BJ (cell line): ENCODE results near the gene UPK3A. TPM values are rescaled to one million over a fixed set of nuclear protein-coding genes. Genes with fewer than 3 reads are reported as not detected.

Experiments
- CTCF ChIA-PET: fragments of 350-600 bp; formaldehyde crosslinking; extraction: SDS; loops from one replicate; lab custom pipeline; 2021; ENCODE audit warnings: antibody characterized with exemption, inconsistent platforms; lab: Yijun Ruan, JAX
- POLR2A ChIA-PET: fragments of 300-600 bp; sonication (Branson Sonifier 250); formaldehyde crosslinking; extraction: SDS; loops from one replicate; lab custom pipeline; 2021; ENCODE audit warnings: antibody characterized with exemption; lab: Charles Lee
- DNase-seq: peaks from one replicate; pipeline ENCODE4 v3.0.0-alpha.2; 2011; ENCODE audit warnings: low read depth
- H3K27me3 ChIP-seq: 2 replicates; pipeline ENCODE4 v1.6.0; 2011; ENCODE audit warnings: low read length; ENCODE audit not compliant: control insufficient read depth, insufficient read depth
- H3K36me3 ChIP-seq: 2 replicates; pipeline ENCODE4 v1.5.1; 2011; ENCODE audit warnings: low read length; ENCODE audit not compliant: control insufficient read depth, insufficient read depth
- H3K4me3 ChIP-seq: 2 replicates; pipeline ENCODE4 v1.5.1; 2011; ENCODE audit warnings: low read depth, mild to moderate bottlenecking, control low read depth, low read length
- CTCF ChIP-seq: IDR thresholded peaks from 2 replicates; pipeline ENCODE4 v1.5.1; 2011; ENCODE audit warnings: low read depth, mild to moderate bottlenecking, control low read depth, inconsistent platforms, low read length, moderate library complexity; ENCODE audit not compliant: insufficient read depth
- polyA plus RNA-seq: library from polyadenylated mRNA; depleted of rRNA; stranded (reverse); fragments of >200 nt; gene quantifications from 2 replicates; pipeline ENCODE4 v1.2.3, GENCODE V29; 2011

Gene UPK3A
- polyA plus RNA-seq, 1 experiment = not detected

GRCh38 chr22:45285263-45286058, 712 bp downstream of the UPK3A start:
- CTCF ChIA-PET = interaction anchor here (1.2 kb wide), 1 partner anchor 10 kb away, joined by 6 read pairs; no protein-coding TSS in a partner anchor
- DNase-seq = no peak
- POLR2A ChIA-PET = no interaction called here
- TF ChIP-seq CTCF = no peak
- H3K27me3 ChIP-seq = peaks cover 15% of the 10 kb centered on the region
- no peak overlapping the region for H3K4me3 ChIP-seq
- H3K36me3 ChIP-seq = no peaks in the 10 kb centered on the region

- ChIA-PET CTCF (interaction anchor here (0.7 kb wide), 1 partner anchor 290 kb away, joined by 3 read pairs; no protein-coding TSS in a partner anchor), POLR2A (no interaction called here)
- H3K27me3 ChIP-seq = peaks cover 15% of the 10 kb centered on the region
- no peaks in the 10 kb centered on the region for H3K36me3 ChIP-seq
- TF ChIP-seq CTCF = no peak
- H3K4me3 ChIP-seq = no peak overlapping the region
- no peak for DNase-seq
These were observed 2.3 kb downstream of the UPK3A start for GRCh38 chr22:45286854-45287551.

- DNase-seq = peak; percentile 49
- H3K27me3 ChIP-seq = peaks cover 9% of the 10 kb centered on the region
- H3K4me3 ChIP-seq = no peak overlapping the region
- ChIA-PET POLR2A (no interaction called here), CTCF (interaction anchor here (0.6 kb wide), 1 partner anchor 50 kb away, joined by 3 read pairs; no protein-coding TSS in a partner anchor)
- H3K36me3 ChIP-seq = no peaks in the 10 kb centered on the region
- no peak for TF ChIP-seq CTCF
These were observed 5.7 kb downstream of the UPK3A start for GRCh38 chr22:45290410-45290936.

- DNase-seq = no peak
- ChIA-PET CTCF (interaction anchor here (0.6 kb wide), 1 partner anchor 49 kb away, joined by 3 read pairs; no protein-coding TSS in a partner anchor), POLR2A (no interaction called here)
- H3K27me3 ChIP-seq = peaks cover 2% of the 10 kb centered on the region
- no peak for TF ChIP-seq CTCF
- no peak overlapping the region for H3K4me3 ChIP-seq
- no peaks in the 10 kb centered on the region for H3K36me3 ChIP-seq
These were observed 6.5 kb downstream of the UPK3A start for GRCh38 chr22:45291061-45291930.
